PC-3 (cell line): ENCODE measurements around the gene GGA1.

Experiments used
- EZH2phosphoT487 ChIP-seq: fragments of 300-600 bp; sonication (generic); IDR thresholded peaks from 2 replicates; pipeline ENCODE4 v1.6.1; 2018; ENCODE audit warnings: mild to moderate bottlenecking, antibody characterized with exemption, low read length, borderline replicate concordance
- TF ChIP-seq, protein P1 (sequence below): fragments of 300-600 bp; sonication (generic); conservative IDR thresholded peaks from 2 replicates; pipeline ENCODE4 v1.5.1; 2017; ENCODE audit warnings: antibody characterized with exemption, low read depth, mild to moderate bottlenecking, low read length

DNA sequence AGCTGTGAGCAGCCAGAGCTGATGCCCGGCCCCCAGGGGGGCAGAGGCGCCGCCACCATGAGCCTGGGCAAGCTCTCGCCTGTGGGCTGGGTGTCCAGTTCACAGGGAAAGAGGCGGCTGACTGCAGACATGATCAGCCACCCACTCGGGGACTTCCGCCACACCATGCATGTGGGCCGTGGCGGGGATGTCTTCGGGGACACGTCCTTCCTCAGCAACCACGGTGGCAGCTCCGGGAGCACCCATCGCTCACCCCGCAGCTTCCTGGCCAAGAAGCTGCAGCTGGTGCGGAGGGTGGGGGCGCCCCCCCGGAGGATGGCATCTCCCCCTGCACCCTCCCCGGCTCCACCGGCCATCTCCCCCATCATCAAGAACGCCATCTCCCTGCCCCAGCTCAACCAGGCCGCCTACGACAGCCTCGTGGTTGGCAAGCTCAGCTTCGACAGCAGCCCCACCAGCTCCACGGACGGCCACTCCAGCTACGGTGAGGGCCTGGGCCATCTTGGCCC is 42.3 kb upstream of the GGA1 start:
- TF ChIP-seq, protein P1, sequence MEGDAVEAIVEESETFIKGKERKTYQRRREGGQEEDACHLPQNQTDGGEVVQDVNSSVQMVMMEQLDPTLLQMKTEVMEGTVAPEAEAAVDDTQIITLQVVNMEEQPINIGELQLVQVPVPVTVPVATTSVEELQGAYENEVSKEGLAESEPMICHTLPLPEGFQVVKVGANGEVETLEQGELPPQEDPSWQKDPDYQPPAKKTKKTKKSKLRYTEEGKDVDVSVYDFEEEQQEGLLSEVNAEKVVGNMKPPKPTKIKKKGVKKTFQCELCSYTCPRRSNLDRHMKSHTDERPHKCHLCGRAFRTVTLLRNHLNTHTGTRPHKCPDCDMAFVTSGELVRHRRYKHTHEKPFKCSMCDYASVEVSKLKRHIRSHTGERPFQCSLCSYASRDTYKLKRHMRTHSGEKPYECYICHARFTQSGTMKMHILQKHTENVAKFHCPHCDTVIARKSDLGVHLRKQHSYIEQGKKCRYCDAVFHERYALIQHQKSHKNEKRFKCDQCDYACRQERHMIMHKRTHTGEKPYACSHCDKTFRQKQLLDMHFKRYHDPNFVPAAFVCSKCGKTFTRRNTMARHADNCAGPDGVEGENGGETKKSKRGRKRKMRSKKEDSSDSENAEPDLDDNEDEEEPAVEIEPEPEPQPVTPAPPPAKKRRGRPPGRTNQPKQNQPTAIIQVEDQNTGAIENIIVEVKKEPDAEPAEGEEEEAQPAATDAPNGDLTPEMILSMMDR, result no peak
- no peak for TF ChIP-seq EZH2phosphoT487
